ENCODE data around the gene BCAP31.

BCAP31 gene

GRCh38 chrX:153672531-153673427 lies 51.4 kb downstream of the BCAP31 start:
- ATAC-seq: no peak

GRCh38 chrX:153671589-153672530 lies 52.3 kb downstream of the BCAP31 start:
- ATAC-seq: no peak

GRCh38 chrX:153670748-153671588 lies 53.2 kb downstream of the BCAP31 start:
- ATAC-seq: no peak

- ATAC-seq: no peak
Measured at GRCh38 chrX:153669901-153670731, 54.1 kb downstream of the BCAP31 start.

GRCh38 chrX:153669174-153669890 lies 54.9 kb downstream of the BCAP31 start:
- ATAC-seq: peak in 1 of 2 donors; percentile 61

- ATAC-seq: no peak
Measured at GRCh38 chrX:153668423-153669173, 55.6 kb downstream of the BCAP31 start.

GRCh38 chrX:153667956-153668396 lies 56.2 kb downstream of the BCAP31 start:
- ATAC-seq: peak; percentile 81 to 85

- no peak for ATAC-seq
Measured at GRCh38 chrX:153667281-153667955, 56.8 kb downstream of the BCAP31 start.

GRCh38 chrX:153665726-153666306 lies 58.4 kb downstream of the BCAP31 start:
- no peak for ATAC-seq

- ATAC-seq: no peak
Measured at GRCh38 chrX:153662266-153662665, 61.9 kb downstream of the BCAP31 start.

- no peak for ATAC-seq
Measured at GRCh38 chrX:153659268-153659667, 64.9 kb downstream of the BCAP31 start.

- no peak for ATAC-seq
Measured at GRCh38 chrX:153657161-153657560, 67.0 kb downstream of the BCAP31 start.

GRCh38 chrX:153653556-153653955 lies 70.6 kb downstream of the BCAP31 start:
- ATAC-seq: no peak

- peak in 1 of 2 donors; percentile 53 for ATAC-seq
Measured at GRCh38 chrX:153651540-153652079, 72.6 kb downstream of the BCAP31 start.

- ATAC-seq: no peak
Measured at GRCh38 chrX:153650959-153651358, 73.2 kb downstream of the BCAP31 start.

Data from activated CD4-positive, CD25-positive, alpha-beta regulatory T cell treated with anti-CD3 and anti-CD28 coated beads, Interleukin-2, amount 50 U/mL, for 24 hours (primary cell).